B cell (primary cell): Measurements from ENCODE around the gene TUBB4B. TPM values are rescaled to one million over a fixed set of nuclear protein-coding genes. Genes with fewer than 3 reads are reported as not detected.
A peak's percentile ranks its signal among the peaks of the same experiment; 100 is the strongest.

ENCODE experiments used
- ATAC-seq: fragments of 200-7000 bp; cut with Tn5 transposase; one replicate; pipeline ENCODE4 v1.10.0; 2021; ENCODE audit warnings: low read depth, mild to moderate bottlenecking, moderate number of reproducible peaks, moderate library complexity
- CTCF ChIA-PET: fragments of 350-600 bp; sonication (Branson Sonifier 250); formaldehyde crosslinking; loops from one replicate; lab custom pipeline; 2021; ENCODE audit warnings: antibody characterized with exemption, inconsistent platforms; lab: Charles Lee
- POLR2A ChIA-PET: fragments of 350-600 bp; sonication (Branson Sonifier 250); formaldehyde crosslinking; loops from one replicate; lab custom pipeline; 2021; ENCODE audit warnings: antibody characterized with exemption; lab: Charles Lee
- DNase-seq: peaks from one replicate; pipeline ENCODE4 v3.0.0; 2013
- H2AFZ ChIP-seq: 2 replicates; pipeline ENCODE4 v1.6.1; 2012; ENCODE audit warnings: mild to moderate bottlenecking, low read depth, low read length; ENCODE audit not compliant: insufficient read depth, poor library complexity, severe bottlenecking
- H3K27ac ChIP-seq, 2 donors: 1 replicate in 1 of 2; 2 replicates in 1 of 2; pipeline ENCODE4 v1.5.1; 2012 to 2013; ENCODE audit warnings: low read length in 2 of 2, mild to moderate bottlenecking in 2 of 2, moderate library complexity in 1 of 2
- H3K27me3 ChIP-seq, 4 experiments: fragments of 200-600 bp in 1 of 4; sonication (generic) in 1 of 4; replicated peaks in 1 of 4; 1 replicate in 2 of 4; 2 replicates in 2 of 4; pipeline versions ENCODE4 v1.6.1 to v1.7.0; 2013 to 2016; ENCODE audit warnings: low read length in 3 of 4, mild to moderate bottlenecking in 2 of 4, mixed read lengths in 1 of 4, moderate library complexity in 1 of 4; ENCODE audit not compliant: insufficient read depth in 4 of 4, control insufficient read depth in 3 of 4; ENCODE audit errors: control extremely low read depth in 1 of 4
- H3K36me3 ChIP-seq, 2 experiments: replicated peaks in 1 of 2; 1 replicate in 1 of 2; 2 replicates in 1 of 2; pipeline versions ENCODE4 v1.6.1 to v1.7.1; 2013; ENCODE audit warnings: low read length in 1 of 2; ENCODE audit not compliant: insufficient read depth in 2 of 2, control insufficient read depth in 1 of 2; ENCODE audit errors: control extremely low read depth in 1 of 2, extremely low read depth in 1 of 2
- H3K4me1 ChIP-seq, 2 donors: fragments of 200-600 bp in 1 of 2; sonication (generic) in 1 of 2; 1 replicate in 1 of 2; 2 replicates in 1 of 2; pipeline versions ENCODE4 v1.5.1 to v1.6.1; 2013 to 2017; ENCODE audit warnings: low read length in 2 of 2; ENCODE audit not compliant: control insufficient read depth in 2 of 2, insufficient read depth in 2 of 2
- H3K4me2 ChIP-seq: replicated peaks from 2 replicates; pipeline ENCODE3; 2012; ENCODE audit warnings: mild to moderate bottlenecking, low read depth, low read length; ENCODE audit not compliant: poor library complexity, severe bottlenecking
- H3K4me3 ChIP-seq, 5 experiments: fragments of 200-600 bp in 1 of 5; sonication (generic) in 1 of 5; 1 replicate in 3 of 5; 2 replicates in 2 of 5; pipeline versions ENCODE4 v1.5.1 to v1.7.0; 2011 to 2016; ENCODE audit warnings: low read length in 4 of 5, mild to moderate bottlenecking in 4 of 5, low read depth in 2 of 5, control low read depth in 1 of 5, moderate library complexity in 1 of 5; ENCODE audit not compliant: insufficient read depth in 1 of 5; ENCODE audit errors: control extremely low read depth in 1 of 5, extremely low read depth in 1 of 5
- H3K79me2 ChIP-seq: fragments of 200-600 bp; sonication (generic); one replicate; pipeline ENCODE4 v1.6.0; 2016; ENCODE audit warnings: low read length; ENCODE audit not compliant: control insufficient read depth, insufficient read depth
- H3K9ac ChIP-seq: fragments of 200-600 bp; sonication (generic); 2 replicates; pipeline ENCODE4 v1.6.1; 2017; ENCODE audit warnings: mild to moderate bottlenecking, low read length, moderate library complexity
- H3K9me3 ChIP-seq, 3 donors: one replicate each; pipeline versions ENCODE4 v1.6.1 to v1.7.1; 2013; ENCODE audit warnings: low read length in 2 of 3; ENCODE audit not compliant: control insufficient read depth in 2 of 3, insufficient read depth in 1 of 3; ENCODE audit errors: control extremely low read depth in 1 of 3
- H4K20me1 ChIP-seq: 2 replicates; pipeline ENCODE4 v1.6.0; 2012; ENCODE audit warnings: mild to moderate bottlenecking, low read length; ENCODE audit not compliant: insufficient read depth, control insufficient read depth, poor library complexity, severe bottlenecking
- H3K27ac Mint-ChIP-seq: one replicate; pipeline ENCODE4 v1.8.0; 2021; ENCODE audit warnings: mixed read lengths
- H3K27me3 Mint-ChIP-seq: one replicate; pipeline ENCODE4 v1.8.0; 2021; ENCODE audit warnings: mixed read lengths
- H3K4me1 Mint-ChIP-seq: one replicate; pipeline ENCODE4 v1.8.0; 2021; ENCODE audit warnings: mixed read lengths
- H3K4me3 Mint-ChIP-seq: one replicate; pipeline ENCODE4 v1.8.0; 2021; ENCODE audit warnings: mixed read lengths
- H3K9me3 Mint-ChIP-seq: one replicate; pipeline ENCODE4 v1.8.0; 2022; ENCODE audit warnings: mixed read lengths; ENCODE audit not compliant: insufficient read depth
- CTCF ChIP-seq: fragments of 200-600 bp; IDR thresholded peaks from one replicate; pipeline ENCODE4 v1.8.0; 2022; ENCODE audit warnings: antibody characterized with exemption, mild to moderate bottlenecking
- EZH2 ChIP-seq: IDR thresholded peaks from 2 replicates; pipeline ENCODE4 v1.6.1; 2012; ENCODE audit warnings: borderline replicate concordance, low read depth, mild to moderate bottlenecking, moderate library complexity, low read length; ENCODE audit not compliant: insufficient read depth, poor library complexity, severe bottlenecking
- WGBS: methylation state at CpG from one replicate; pipeline ENCODE4 v1.1.5; 2013; ENCODE audit warnings: missing lambda C conversion rate; ENCODE audit not compliant: insufficient coverage; 5-methylcytosine and 5-hydroxymethylcytosine counted together
- intact Hi-C: fragments of 100-400 bp; cut with micrococcal nuclease; formaldehyde crosslinking; loops from one replicate; pipeline ENCODE4 v1.10.0; 2022
- polyA plus RNA-seq: library from polyadenylated mRNA; depleted of rRNA; stranded (reverse); fragments of >200 nt; gene quantifications from 2 replicates; pipeline ENCODE4 v1.2.3, GENCODE V29; 2012
- total RNA-seq, 2 donors: library from RNA; stranded (reverse); fragments of 120-200 nt in 1 of 2; gene quantifications; 1 replicate in 1 of 2; 2 replicates in 1 of 2; pipeline versions ENCODE4 v1.2.3 to v1.2.4, GENCODE V29; 2013 to 2022

TUBB4B gene
- total and polyA plus RNA-seq, 2 donors (not counting 1 experiment from before 2014, with no cell fraction given) = 110 to 261 TPM

- Histone ChIP-seq H3K79me2 (peaks cover 35% of the 10 kb centered on the region), H2AFZ (peak overlapping the region; percentile 88), H3K9me3 (no peaks in the 10 kb centered on the region), H3K27ac (peak overlapping the region; percentile 3 to 72), H3K4me3 (peak overlapping the region; percentile 23 to 95 (median 81)), H3K4me1 (peaks cover 17 to 27% of the 10 kb centered on the region in 2 donors), H3K9ac (peak overlapping the region; percentile 85), H3K36me3 (peaks cover 0 to 14% of the 10 kb centered on the region in 2 experiments), H3K4me2 (peak overlapping the region; percentile 92), H4K20me1 (peaks cover 18% of the 10 kb centered on the region), H3K27me3 (no peaks in the 10 kb centered on the region)
- intact Hi-C loops = loop anchor here (1.0 to 2.0 kb wide), 4 partner anchors 13 to 55 kb away; partner anchors contain the start of genes TOR4A, TPRN and TUBB4B
- CTCF ChIA-PET = interaction anchor here (1.0 to 3.0 kb wide), 4 partner anchors 16 to 47 kb away, joined by 3 to 18 read pairs (median 8); partner anchors contain the start of genes CYSRT1, NRARP and TUBB4B
- Mint-ChIP-seq H3K9me3 (no peaks in the 10 kb centered on the region), H3K27ac (peak overlapping the region; percentile 89), H3K4me3 (peak overlapping the region; percentile 86), H3K4me1 (peaks cover 25% of the 10 kb centered on the region), H3K27me3 (no peaks in the 10 kb centered on the region)
- ATAC-seq (no peak), DNase-seq (no peak)
- POLR2A ChIA-PET = interaction anchor here (1.0 to 3.5 kb wide), 3 partner anchors 13 to 167 kb away, joined by 3 to 29 read pairs (median 6); partner anchors contain the start of genes EXD3, NOXA1 and TUBB4B
- 2% methylated on average over 51 of the region's 51 CpGs for WGBS
- no peak for TF ChIP-seq EZH2
- no peak for TF ChIP-seq CTCF
Measured at GRCh38 chr9:137255448-137256114, 14.5 kb downstream of the TUBB4B start.

GRCh38 chr9:137256362-137256761 is 15.3 kb downstream of the TUBB4B start:
- WGBS = 97% methylated on average over 15 of the region's 15 CpGs
- H3K9me3 Mint-ChIP-seq = no peaks in the 10 kb centered on the region
- peaks cover 0 to 14% of the 10 kb centered on the region in 2 experiments for H3K36me3 ChIP-seq
- ATAC-seq (no peak), DNase-seq (no peak)
- H3K9ac ChIP-seq = peak overlapping the region; percentile 85
- H3K4me2 ChIP-seq = peak overlapping the region; percentile 92
- peaks cover 18% of the 10 kb centered on the region for H4K20me1 ChIP-seq
- H3K4me3 Mint-ChIP-seq = peak overlapping the region; percentile 86
- H3K27ac ChIP-seq = no peak overlapping the region
- ChIA-PET CTCF (interaction anchor here (1.1 to 3.0 kb wide), 3 partner anchors 16 to 29 kb away, joined by 3 to 18 read pairs (median 8); partner anchors contain the start of genes RNF224 and TUBB4B), POLR2A (interaction anchor here (0.6 to 3.5 kb wide), 5 partner anchors 12 to 124 kb away, joined by 3 to 29 read pairs (median 5); partner anchors contain the start of gene TUBB4B)
- no peak overlapping the region for H2AFZ ChIP-seq
- H3K27me3 ChIP-seq = no peaks in the 10 kb centered on the region
- peak overlapping the region; percentile 50 for H3K27ac Mint-ChIP-seq
- intact Hi-C loops = no loop called here
- no peaks in the 10 kb centered on the region for H3K27me3 Mint-ChIP-seq
- no peaks in the 10 kb centered on the region for H3K9me3 ChIP-seq
- no peak for TF ChIP-seq CTCF
- no peak for TF ChIP-seq EZH2
- peaks cover 25% of the 10 kb centered on the region for H3K4me1 Mint-ChIP-seq
- H3K4me1 ChIP-seq = peaks cover 17 to 27% of the 10 kb centered on the region in 2 donors
- peaks cover 35% of the 10 kb centered on the region for H3K79me2 ChIP-seq
- H3K4me3 ChIP-seq = peak overlapping the region in 3 of 5 experiments; percentile 79 to 95 (median 81)
